ENCODE measurements around the gene RASAL2. TPM values are rescaled to one million over a fixed set of nuclear protein-coding genes. Genes with fewer than 3 reads are reported as not detected.
A peak's percentile ranks its signal among the peaks of the same experiment; 100 is the strongest.

The RASAL2 gene
- total RNA-seq, 4 donors from 2014 or later = 17.9 to 27.3 (median 23.5) TPM

DNA sequence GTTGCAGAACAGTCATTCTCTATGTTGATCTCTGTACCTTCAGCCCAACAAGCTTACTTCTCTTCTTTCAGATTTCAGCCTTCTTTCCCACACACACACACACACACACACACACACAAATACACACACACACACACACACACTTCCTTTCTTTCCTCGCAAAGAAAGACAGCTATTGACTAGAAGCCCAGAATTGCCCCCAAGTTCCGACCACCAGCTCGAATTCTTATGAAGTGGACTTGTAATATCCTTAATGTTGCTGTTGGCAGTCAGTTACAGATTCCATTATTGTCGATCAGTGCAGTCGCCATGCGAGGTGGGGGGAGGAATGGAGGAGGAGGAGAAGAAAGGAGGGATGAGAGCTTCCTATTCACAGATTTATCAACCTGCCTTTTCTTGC, 277.3 kb downstream of the RASAL2 start:
- DNase-seq = peak in 1 of 2 donors; percentile 13
- Histone ChIP-seq H3K4me1 (no peaks in the 10 kb centered on the region), H3K27ac (no peak overlapping the region), H3K36me3 (no peaks in the 10 kb centered on the region), H3K4me3 (replicated peaks in 1 of 3) (no peak overlapping the region), H3K27me3 (no peaks in the 10 kb centered on the region), H3K9me3 (no peaks in the 10 kb centered on the region)
- intact Hi-C loops (cut with DNase I) = no loop called here
- no peak for TF ChIP-seq POLR2A (IDR thresholded peaks at IDR 0.05)
- WGBS, 2 donors = 5 to 7% methylated on average over 6 of the region's 6 CpGs

- Histone ChIP-seq H3K9me3 (no peaks in the 10 kb centered on the region), H3K27ac (no peak overlapping the region), H3K4me3 (replicated peaks in 1 of 3) (no peak overlapping the region), H3K4me1 (no peaks in the 10 kb centered on the region), H3K36me3 (no peaks in the 10 kb centered on the region), H3K27me3 (no peaks in the 10 kb centered on the region)
- intact Hi-C loops (cut with DNase I) = no loop called here
- 13 to 20% methylated on average over 4 of the region's 4 CpGs for WGBS, 2 donors
- TF ChIP-seq, protein P1, sequence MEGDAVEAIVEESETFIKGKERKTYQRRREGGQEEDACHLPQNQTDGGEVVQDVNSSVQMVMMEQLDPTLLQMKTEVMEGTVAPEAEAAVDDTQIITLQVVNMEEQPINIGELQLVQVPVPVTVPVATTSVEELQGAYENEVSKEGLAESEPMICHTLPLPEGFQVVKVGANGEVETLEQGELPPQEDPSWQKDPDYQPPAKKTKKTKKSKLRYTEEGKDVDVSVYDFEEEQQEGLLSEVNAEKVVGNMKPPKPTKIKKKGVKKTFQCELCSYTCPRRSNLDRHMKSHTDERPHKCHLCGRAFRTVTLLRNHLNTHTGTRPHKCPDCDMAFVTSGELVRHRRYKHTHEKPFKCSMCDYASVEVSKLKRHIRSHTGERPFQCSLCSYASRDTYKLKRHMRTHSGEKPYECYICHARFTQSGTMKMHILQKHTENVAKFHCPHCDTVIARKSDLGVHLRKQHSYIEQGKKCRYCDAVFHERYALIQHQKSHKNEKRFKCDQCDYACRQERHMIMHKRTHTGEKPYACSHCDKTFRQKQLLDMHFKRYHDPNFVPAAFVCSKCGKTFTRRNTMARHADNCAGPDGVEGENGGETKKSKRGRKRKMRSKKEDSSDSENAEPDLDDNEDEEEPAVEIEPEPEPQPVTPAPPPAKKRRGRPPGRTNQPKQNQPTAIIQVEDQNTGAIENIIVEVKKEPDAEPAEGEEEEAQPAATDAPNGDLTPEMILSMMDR (IDR thresholded peaks at IDR 0.05) = no peak
- TF ChIP-seq POLR2A (IDR thresholded peaks at IDR 0.05) = no peak
- DNase-seq = no peak
Observed at GRCh38 chr1:178371933-178372388, 278.1 kb downstream of the RASAL2 start.

DNA sequence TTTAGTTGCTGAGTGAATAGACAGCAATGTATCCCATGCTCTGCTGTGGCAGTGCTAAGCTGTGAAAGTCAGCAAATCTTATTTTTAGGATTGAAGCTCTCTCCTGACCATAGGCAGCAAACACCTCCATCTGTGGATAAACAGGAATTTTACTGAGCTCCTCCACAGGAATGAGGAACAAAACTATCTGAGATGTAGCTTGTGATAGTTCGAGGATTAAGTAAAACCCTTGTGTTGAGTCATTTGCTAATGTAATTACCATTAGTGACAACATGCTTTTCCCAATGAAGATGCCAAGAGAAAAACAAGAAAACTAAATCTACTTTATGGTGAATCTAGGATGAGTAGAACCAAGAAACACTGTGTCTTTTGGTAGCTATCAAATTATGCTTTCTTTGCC, 280.1 kb downstream of the RASAL2 start:
- no peak overlapping the region for H3K4me3 ChIP-seq (replicated peaks in 1 of 3)
- no peaks in the 10 kb centered on the region for H3K4me1 ChIP-seq
- no peaks in the 10 kb centered on the region for H3K36me3 ChIP-seq
- H3K9me3 ChIP-seq = no peaks in the 10 kb centered on the region
- DNase-seq = no peak
- intact Hi-C loops (cut with DNase I) = no loop called here
- 81 to 86% methylated on average over 1 of the region's 1 CpG for WGBS, 2 donors
- no peak overlapping the region for H3K27ac ChIP-seq
- TF ChIP-seq POLR2A (IDR thresholded peaks at IDR 0.05) = no peak
- TF ChIP-seq, protein P1 (IDR thresholded peaks at IDR 0.05) = no peak
- no peaks in the 10 kb centered on the region for H3K27me3 ChIP-seq

DNA sequence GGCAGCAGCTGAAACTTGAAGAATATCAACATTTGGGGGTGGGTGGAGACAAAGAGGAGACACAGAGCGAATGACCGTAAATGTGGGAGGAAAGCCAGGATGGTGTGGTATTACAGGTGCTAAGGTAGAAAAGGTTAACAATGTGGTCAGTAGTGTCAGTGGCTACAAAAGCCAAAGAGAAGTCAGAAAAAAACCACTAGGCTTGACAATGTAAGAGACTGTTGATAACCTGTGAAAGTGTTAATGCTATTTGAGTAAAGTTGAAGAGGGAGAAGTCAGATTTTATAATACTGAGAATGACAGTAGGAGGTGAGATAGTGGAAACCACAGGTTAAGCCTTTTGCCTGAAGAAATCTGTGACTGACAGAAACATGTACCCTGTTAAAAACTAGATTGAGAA, 282.1 kb downstream of the RASAL2 start:
- DNase-seq = no peak
- Histone ChIP-seq H3K4me3 (replicated peaks in 1 of 3) (no peak overlapping the region), H3K27me3 (no peaks in the 10 kb centered on the region), H3K9me3 (no peaks in the 10 kb centered on the region), H3K4me1 (no peaks in the 10 kb centered on the region), H3K36me3 (no peaks in the 10 kb centered on the region), H3K27ac (no peak overlapping the region)
- WGBS, 2 donors = 67% methylated on average over 2 of the region's 2 CpGs
- TF ChIP-seq, protein P1 (IDR thresholded peaks at IDR 0.05) = no peak
- TF ChIP-seq POLR2A (IDR thresholded peaks at IDR 0.05) = no peak
- intact Hi-C loops (cut with DNase I) = no loop called here

DNA sequence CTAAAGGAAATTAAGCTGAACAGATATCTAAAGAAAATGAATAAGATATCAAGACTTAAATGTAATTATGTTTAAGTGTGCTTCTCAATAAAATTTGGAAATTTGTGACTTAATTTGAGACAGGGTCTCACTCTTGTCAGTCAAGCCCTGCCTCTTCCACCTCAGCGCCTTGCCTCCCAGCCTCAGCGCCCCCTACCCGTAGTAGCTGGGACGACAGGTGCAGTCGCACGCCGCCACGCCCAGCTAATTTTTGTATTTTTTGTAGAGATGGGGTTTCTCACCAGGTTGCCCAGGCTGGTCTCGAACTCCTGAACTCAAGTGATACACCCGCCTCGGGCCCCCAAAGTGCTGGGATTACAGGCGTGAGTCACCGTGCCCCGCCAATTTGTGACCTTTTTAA, 285.9 kb downstream of the RASAL2 start:
- Histone ChIP-seq H3K27ac (no peak overlapping the region), H3K4me1 (no peaks in the 10 kb centered on the region), H3K27me3 (no peaks in the 10 kb centered on the region), H3K9me3 (no peaks in the 10 kb centered on the region), H3K36me3 (no peaks in the 10 kb centered on the region), H3K4me3 (replicated peaks in 1 of 3) (no peak overlapping the region)
- no peak for DNase-seq
- 70 to 75% methylated on average over 14 of the region's 14 CpGs for WGBS, 2 donors
- TF ChIP-seq, protein P1 (IDR thresholded peaks at IDR 0.05) = no peak
- TF ChIP-seq POLR2A (IDR thresholded peaks at IDR 0.05) = no peak
- intact Hi-C loops (cut with DNase I) = no loop called here

DNA sequence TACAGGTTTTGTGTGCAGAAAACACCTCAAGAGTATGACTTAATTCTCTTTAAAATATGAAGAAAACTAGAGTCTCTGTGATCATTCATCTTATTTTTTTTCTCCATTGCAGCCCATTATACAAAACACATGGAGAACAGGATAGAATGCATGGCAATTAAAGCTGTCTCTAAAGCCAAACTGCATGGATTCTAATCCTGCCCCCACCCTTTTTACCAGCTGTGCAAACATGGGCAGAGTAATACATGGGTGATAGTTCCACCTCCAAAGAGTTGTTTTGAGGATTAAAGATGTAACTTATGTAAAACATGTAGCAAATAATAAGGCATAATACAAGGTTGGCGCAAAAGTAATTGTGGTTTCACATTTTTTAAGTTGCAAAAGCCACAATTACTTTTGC, 288.5 kb downstream of the RASAL2 start:
- TF ChIP-seq POLR2A (IDR thresholded peaks at IDR 0.05) = no peak
- TF ChIP-seq, protein P1 (IDR thresholded peaks at IDR 0.05) = no peak
- Histone ChIP-seq H3K4me3 (replicated peaks in 1 of 3) (no peak overlapping the region), H3K36me3 (no peaks in the 10 kb centered on the region), H3K4me1 (no peaks in the 10 kb centered on the region), H3K9me3 (no peaks in the 10 kb centered on the region), H3K27me3 (no peaks in the 10 kb centered on the region), H3K27ac (no peak overlapping the region)
- intact Hi-C loops (cut with DNase I) = no loop called here
- DNase-seq = no peak
- 96 to 97% methylated on average over 1 of the region's 1 CpG for WGBS, 2 donors

All from thyroid gland (tissue), 4 donors.